ENCODE data around the gene IFIT1. TPM values are rescaled to one million over a fixed set of nuclear protein-coding genes. Genes with fewer than 3 reads are reported as not detected.
"Not testable (repeated sequence)": the region's sequence is repeated elsewhere in the genome, so short reads cannot be mapped to it uniquely, and the experiment has no call there.

Gene IFIT1
- total and polyA plus RNA-seq, 9 of the 15 experiments (the other 6 are each of a cell fraction or from before 2014, with no cell fraction given): 0.03 to 0.40 (median 0.18) TPM

DNA sequence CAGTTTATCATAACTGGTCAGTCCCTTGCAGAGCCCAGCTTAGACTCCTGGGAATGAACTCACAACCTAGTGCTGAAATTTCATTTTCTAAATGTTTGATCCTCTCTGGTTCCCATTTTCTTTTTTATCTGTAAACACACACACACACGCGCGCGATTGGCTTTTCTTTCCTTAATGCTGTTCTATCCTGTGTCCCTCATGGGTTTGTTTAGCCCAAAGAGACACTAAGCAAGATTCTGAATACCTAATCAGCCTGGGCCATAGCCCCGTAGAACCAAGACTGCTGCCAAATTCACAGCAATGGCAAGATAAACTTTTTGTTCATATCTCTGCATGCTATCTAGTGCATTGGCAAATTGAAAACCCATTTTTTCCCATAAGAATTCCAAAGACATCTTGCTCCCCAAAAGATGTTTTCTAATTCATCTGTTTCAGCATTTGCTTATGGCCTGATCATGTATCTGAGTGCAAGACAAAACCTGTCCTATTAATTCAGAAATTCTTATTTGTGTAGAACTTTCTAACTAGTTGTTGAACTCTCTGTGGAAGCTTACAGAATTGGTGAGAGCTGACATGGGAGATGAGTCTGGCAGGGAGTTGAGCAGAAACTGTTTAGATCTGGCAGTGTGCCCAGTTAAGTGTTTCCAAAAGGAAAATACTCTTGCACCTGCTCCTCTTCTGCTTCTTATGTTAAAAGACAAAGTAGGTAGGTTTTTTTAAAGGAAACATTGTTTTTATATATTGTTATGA, 1.8 kb upstream of the IFIT1 start:
- H3K9me1 ChIP-seq (ENCODE audit: control insufficient read depth, insufficient read depth, low read length): no peaks in the 10 kb centered on the region
- no peak overlapping the region for H3K27ac ChIP-seq (ENCODE audit: extremely low read depth, low read depth, low read length)
- TF ChIP-seq NFIC (IDR thresholded peaks at IDR 0.05): peak; percentile 60
- no peak for TF ChIP-seq CCNT2 (IDR thresholded peaks at IDR 0.05; ENCODE audit: borderline replicate concordance, extremely low read depth, insufficient read length, low read depth, low read length)
- BruUV-seq (replicated peaks): no TSS peak
- no peak overlapping the region for H3K4me2 ChIP-seq (ENCODE audit: insufficient read depth, low read length)
- no peaks in the 10 kb centered on the region for H4K20me1 ChIP-seq (replicated peaks; ENCODE audit: control insufficient read depth, insufficient read depth, low read length)
- H3K79me2 ChIP-seq (ENCODE audit: control insufficient read depth, insufficient read depth, low read length): no peaks in the 10 kb centered on the region
- POLR2A ChIA-PET: no interaction called here
- in situ Hi-C loops (cut with MboI): no loop called here
- intact Hi-C loops (cut with micrococcal nuclease): no loop called here
- no peak overlapping the region for H3K4me3 ChIP-seq
- CTCF ChIA-PET (ENCODE audit: low intra/inter-chr PET ratio): no interaction called here
- H2AFZ ChIP-seq (ENCODE audit: low read depth, low read length): peak overlapping the region; percentile 40; the same call in 1 of the 2 replicates
- H3K9me3 ChIP-seq (replicated peaks; ENCODE audit: control insufficient read depth, insufficient read depth, low read depth, low read length): no peaks in the 10 kb centered on the region
- H3K9ac ChIP-seq (ENCODE audit: insufficient read depth in 1 of 2, low read depth in 2 of 2, low read length in 2 of 2): no peak overlapping the region
- peaks cover 0 to 8% of the 10 kb centered on the region in 2 experiments; a peak in 3 of 5 replicates for H3K4me1 ChIP-seq (replicated peaks in 1 of 2; ENCODE audit: control insufficient read depth in 2 of 2, insufficient read depth in 2 of 2, low read length in 2 of 2)
- DNase-seq (ENCODE audit: extremely low read depth in 1 of 4, low spot score in 3 of 4) (no peak), FAIRE-seq (no peak), ATAC-seq (no peak)
- 35% methylated on average over 5 of the region's 5 CpGs for WGBS (ENCODE audit: insufficient coverage, low coverage, missing lambda C conversion rate)
- H3K27me3 ChIP-seq (ENCODE audit: control insufficient read depth in 2 of 2, insufficient read depth in 2 of 2, low read length in 2 of 2): no peaks in the 10 kb centered on the region
- no peaks in the 10 kb centered on the region for H3K36me3 ChIP-seq (ENCODE audit: control insufficient read depth, insufficient read depth, low read length)

DNA sequence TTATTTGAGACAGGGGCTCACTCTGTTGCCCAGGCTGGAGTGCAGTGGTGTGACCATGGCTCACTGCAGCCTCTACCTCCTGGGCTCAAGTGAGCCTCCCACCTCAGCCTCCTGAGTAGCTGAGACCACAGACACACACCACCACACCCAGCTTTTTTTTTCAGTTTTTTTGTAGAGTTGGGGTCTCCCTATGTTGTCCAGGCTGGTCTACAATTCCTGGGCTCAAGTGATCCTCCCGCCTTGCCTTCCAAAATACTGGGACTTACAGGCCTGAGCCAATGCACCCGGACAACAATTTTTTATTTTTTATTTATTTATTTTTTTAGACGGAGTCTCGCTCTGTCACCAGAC, 1.2 kb upstream of the IFIT1 start:
- H3K79me2 ChIP-seq (ENCODE audit: control insufficient read depth, insufficient read depth, low read length); H3K27ac ChIP-seq (ENCODE audit: extremely low read depth, low read depth, low read length); CTCF ChIA-PET (ENCODE audit: low intra/inter-chr PET ratio); H3K27me3 ChIP-seq (ENCODE audit: control insufficient read depth in 2 of 2, insufficient read depth in 2 of 2, low read length in 2 of 2); DNase-seq (ENCODE audit: extremely low read depth in 1 of 4, low spot score in 3 of 4); FAIRE-seq; H3K9me3 ChIP-seq (replicated peaks; ENCODE audit: control insufficient read depth, insufficient read depth, low read depth, low read length); intact Hi-C loops (cut with micrococcal nuclease); H3K36me3 ChIP-seq (ENCODE audit: control insufficient read depth, insufficient read depth, low read length); BruUV-seq (replicated peaks); H3K4me1 ChIP-seq (replicated peaks in 1 of 2; ENCODE audit: control insufficient read depth in 2 of 2, insufficient read depth in 2 of 2, low read length in 2 of 2); H3K9me1 ChIP-seq (ENCODE audit: control insufficient read depth, insufficient read depth, low read length); H2AFZ ChIP-seq (ENCODE audit: low read depth, low read length); H3K4me3 ChIP-seq; ATAC-seq; in situ Hi-C loops (cut with MboI); H3K4me2 ChIP-seq (ENCODE audit: insufficient read depth, low read length); H4K20me1 ChIP-seq (replicated peaks; ENCODE audit: control insufficient read depth, insufficient read depth, low read length); H3K9ac ChIP-seq (ENCODE audit: insufficient read depth in 1 of 2, low read depth in 2 of 2, low read length in 2 of 2): not testable (repeated sequence)
- 73% methylated on average over 3 of the region's 4 CpGs for whole genome bisulfite sequencing (ENCODE audit: insufficient coverage, low coverage, missing lambda C conversion rate)
- POLR2A ChIA-PET: interaction anchor here (0.6 kb wide), 1 partner anchor 129 kb away, joined by 3 read pairs; no protein-coding TSS in a partner anchor
